Astrocyte of the spinal cord (primary cell): ENCODE results near the gene PTPRN2.

Source experiments
- DNase-seq: peaks from one replicate; pipeline ENCODE4 v3.0.0; 2011; ENCODE audit warnings: low read depth, low spot score
- H3K4me3 ChIP-seq: 2 replicates; pipeline ENCODE4 v1.5.1; 2011; ENCODE audit warnings: low read depth, mild to moderate bottlenecking, low read length, moderate library complexity
- CTCF ChIP-seq: IDR thresholded peaks from 2 replicates; pipeline ENCODE4 v1.5.1; 2012; ENCODE audit warnings: low read depth, mild to moderate bottlenecking, low read length, inconsistent platforms
- in situ Hi-C: cut with HindIII; loops from 2 replicates; pipeline ENCODE4 v1.10.0; 2017; ENCODE audit warnings: low sequenced_read_pairs

PTPRN2 gene

GRCh38 chr7:157901166-157901565 is 686.5 kb downstream of the PTPRN2 start:
- H3K4me3 ChIP-seq: no peak overlapping the region
- no peak for TF ChIP-seq CTCF
- no peak for DNase-seq
- in situ Hi-C loops: no loop called here

- in situ Hi-C loops: no loop called here
- DNase-seq: no peak
- no peak overlapping the region for H3K4me3 ChIP-seq
- TF ChIP-seq CTCF: no peak
These were observed 687.1 kb downstream of the PTPRN2 start for GRCh38 chr7:157900556-157900955.

DNA sequence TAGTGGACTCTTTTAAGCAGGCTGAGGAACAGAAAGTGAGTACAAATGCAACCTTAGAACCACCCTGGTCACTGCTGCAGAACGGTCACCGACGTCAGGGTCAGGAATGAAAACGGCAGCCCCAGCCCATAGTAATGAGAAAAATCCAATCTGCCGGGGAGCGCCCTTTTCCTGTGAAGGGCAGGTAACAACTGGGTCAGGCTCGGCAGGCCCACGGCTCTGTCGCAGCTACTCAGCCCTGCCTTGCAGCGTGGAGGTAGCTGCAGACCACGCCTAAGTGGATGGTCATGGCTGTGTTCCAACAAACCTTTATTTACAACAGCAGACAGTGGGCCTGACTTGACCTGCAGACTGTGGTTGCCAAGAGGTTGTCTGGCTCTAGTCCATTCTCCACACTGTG is 687.6 kb downstream of the PTPRN2 start:
- no peak for TF ChIP-seq CTCF
- in situ Hi-C loops: no loop called here
- DNase-seq: no peak
- H3K4me3 ChIP-seq: no peak overlapping the region

- in situ Hi-C loops: no loop called here
- DNase-seq: no peak
- H3K4me3 ChIP-seq: no peak overlapping the region
- no peak for TF ChIP-seq CTCF
These were observed 688.7 kb downstream of the PTPRN2 start for GRCh38 chr7:157898802-157899505.

DNA sequence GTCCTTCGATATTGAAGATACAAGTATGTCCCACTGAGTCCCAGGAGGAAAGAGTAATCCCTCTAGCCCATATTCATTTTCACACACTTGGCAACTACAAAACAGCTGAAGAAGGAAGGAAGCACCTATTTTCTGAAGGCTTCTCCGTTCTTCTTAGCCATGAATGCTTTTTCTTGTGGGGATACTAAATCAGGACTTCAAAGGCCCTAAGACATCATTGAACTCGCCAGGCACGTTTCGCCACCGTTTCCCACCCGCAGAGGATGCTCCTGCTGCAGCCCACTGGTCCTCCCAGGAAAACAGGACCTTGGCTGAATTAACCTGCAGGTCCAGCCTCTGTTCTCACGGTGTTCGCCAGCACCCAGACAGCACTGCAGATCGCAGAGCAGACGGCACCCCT is 689.4 kb downstream of the PTPRN2 start:
- TF ChIP-seq CTCF: no peak
- no peak overlapping the region for H3K4me3 ChIP-seq
- in situ Hi-C loops: no loop called here
- DNase-seq: no peak

- no peak for DNase-seq
- TF ChIP-seq CTCF: no peak
- H3K4me3 ChIP-seq: no peak overlapping the region
- in situ Hi-C loops: no loop called here
These were observed 689.9 kb downstream of the PTPRN2 start for GRCh38 chr7:157897681-157898080.
